Neural progenitor cell (in vitro differentiated cells): Measurements from ENCODE around the gene MTHFD2L. TPM values are rescaled to one million over a fixed set of nuclear protein-coding genes. Genes with fewer than 3 reads are reported as not detected.

Experiments
- DNase-seq: peaks from one replicate; pipeline ENCODE4 v3.0.0-alpha.2; 2016; ENCODE audit warnings: low spot score
- H2AFZ ChIP-seq: fragments of 200-600 bp; sonication (generic); replicated peaks from 2 replicates; pipeline ENCODE4 v1.6.1; 2016; ENCODE audit warnings: antibody characterized with exemption
- H3F3A ChIP-seq: fragments of 200-600 bp; sonication (generic); 2 replicates; pipeline ENCODE4 v1.6.1; 2016; ENCODE audit warnings: antibody characterized with exemption, low read depth
- H3K27ac ChIP-seq: fragments of 200-600 bp; sonication (generic); 2 replicates; pipeline ENCODE4 v1.5.1; 2016; ENCODE audit warnings: mild to moderate bottlenecking
- H3K27me3 ChIP-seq: fragments of 200-600 bp; sonication (generic); 2 replicates; pipeline ENCODE4 v1.6.1; 2016; ENCODE audit warnings: mild to moderate bottlenecking, moderate library complexity
- H3K36me3 ChIP-seq: fragments of 200-600 bp; sonication (generic); 2 replicates; pipeline ENCODE4 v1.5.1; 2016
- H3K4me1 ChIP-seq: fragments of 200-600 bp; sonication (generic); 2 replicates; pipeline ENCODE4 v1.6.1; 2016; ENCODE audit warnings: mixed run types
- H3K4me2 ChIP-seq: fragments of 200-600 bp; sonication (generic); 2 replicates; pipeline ENCODE4 v1.6.1; 2016
- H3K4me3 ChIP-seq: fragments of 200-600 bp; sonication (generic); 2 replicates; pipeline ENCODE4 v1.5.1; 2016
- H3K79me2 ChIP-seq: fragments of 200-600 bp; sonication (generic); 2 replicates; pipeline ENCODE4 v1.6.1; 2016; ENCODE audit warnings: low read depth
- H3K9ac ChIP-seq: fragments of 200-600 bp; sonication (generic); 2 replicates; pipeline ENCODE4 v1.6.1; 2016
- H3K9me3 ChIP-seq: fragments of 200-600 bp; sonication (generic); 2 replicates; pipeline ENCODE4 v1.5.1; 2016; ENCODE audit warnings: low read depth
- H4K20me1 ChIP-seq: fragments of 200-600 bp; sonication (generic); 2 replicates; pipeline ENCODE4 v1.6.1; 2016; ENCODE audit warnings: low read depth
- H3K27ac Mint-ChIP-seq: 3 replicates; pipeline ENCODE4 v1.8.0; 2021; ENCODE audit warnings: mixed read lengths
- H3K27me3 Mint-ChIP-seq: 2 replicates; pipeline ENCODE4 v1.8.0; 2022; ENCODE audit warnings: low read depth, mild to moderate bottlenecking, inconsistent platforms, moderate library complexity, mixed read lengths; ENCODE audit not compliant: insufficient read depth
- H3K36me3 Mint-ChIP-seq: 3 replicates; pipeline ENCODE4 v1.8.0; 2021; ENCODE audit warnings: mixed read lengths
- H3K4me1 Mint-ChIP-seq: 3 replicates; pipeline ENCODE4 v1.8.0; 2021; ENCODE audit warnings: mixed read lengths
- H3K4me3 Mint-ChIP-seq: 3 replicates; pipeline ENCODE4 v1.8.0; 2021; ENCODE audit warnings: mild to moderate bottlenecking, moderate library complexity, mixed read lengths
- H3K9me3 Mint-ChIP-seq: 3 replicates; pipeline ENCODE4 v1.8.0; 2020; ENCODE audit warnings: mixed read lengths
- CTCF ChIP-seq: fragments of 200-600 bp; sonication (generic); IDR thresholded peaks from 2 replicates; pipeline ENCODE4 v1.5.1; 2017; ENCODE audit warnings: antibody characterized with exemption, mild to moderate bottlenecking
- EZH2 ChIP-seq: fragments of 200-600 bp; sonication (generic); IDR thresholded peaks from 2 replicates; pipeline ENCODE4 v1.6.1; 2017; ENCODE audit warnings: antibody characterized with exemption, mild to moderate bottlenecking, moderate library complexity
- EZH2phosphoT487 ChIP-seq: fragments of 200-600 bp; sonication (generic); IDR thresholded peaks from 2 replicates; pipeline ENCODE4 v1.6.1; 2017; ENCODE audit warnings: antibody characterized with exemption
- total RNA-seq: library from RNA; depleted of rRNA; stranded (reverse); fragments of >200 nt; gene quantifications from 2 replicates; pipeline ENCODE4 v1.2.3, GENCODE V29; 2015; ENCODE audit warnings: low replicate concordance

Gene MTHFD2L
- total RNA-seq, 1 donor from 2014 or later, result 22.1 TPM

- peaks cover 18% of the 10 kb centered on the region for H3K9me3 Mint-ChIP-seq
- Histone ChIP-seq H3K9ac (no peak overlapping the region), H2AFZ (no peak overlapping the region)
Measured at GRCh38 chr4:74252933-74253332, 95.0 kb downstream of the MTHFD2L start.

GRCh38 chr4:74254386-74254785 lies 96.5 kb downstream of the MTHFD2L start:
- Histone ChIP-seq H3K79me2 (no peaks in the 10 kb centered on the region), H3K4me3 (no peak overlapping the region), H3K9me3 (no peaks in the 10 kb centered on the region), H3K27me3 (no peaks in the 10 kb centered on the region), H3K27ac (no peak overlapping the region), H3K4me1 (no peaks in the 10 kb centered on the region), H3K9ac (no peak overlapping the region), H3F3A (no peaks in the 10 kb centered on the region), H4K20me1 (no peaks in the 10 kb centered on the region), H2AFZ (no peak overlapping the region), H3K4me2 (no peak overlapping the region), H3K36me3 (no peaks in the 10 kb centered on the region)
- TF ChIP-seq CTCF (no peak), EZH2phosphoT487 (no peak), EZH2 (no peak)
- peaks cover 7% of the 10 kb centered on the region for H3K36me3 Mint-ChIP-seq
- H3K9me3 Mint-ChIP-seq, result peaks cover 18% of the 10 kb centered on the region
- no peak overlapping the region for H3K27ac Mint-ChIP-seq
- no peak for DNase-seq
- no peaks in the 10 kb centered on the region for H3K27me3 Mint-ChIP-seq
- no peaks in the 10 kb centered on the region for H3K4me1 Mint-ChIP-seq
- no peak overlapping the region for H3K4me3 Mint-ChIP-seq

More at GRCh38 chr4:74252933-74253332, 95.0 kb downstream of the MTHFD2L start:
- Histone ChIP-seq H4K20me1 (no peaks in the 10 kb centered on the region), H3K27ac (no peak overlapping the region), H3K4me2 (no peak overlapping the region), H3F3A (no peaks in the 10 kb centered on the region), H3K27me3 (no peaks in the 10 kb centered on the region), H3K4me3 (no peak overlapping the region), H3K36me3 (no peaks in the 10 kb centered on the region), H3K4me1 (no peaks in the 10 kb centered on the region), H3K79me2 (no peaks in the 10 kb centered on the region), H3K9me3 (no peaks in the 10 kb centered on the region)
- TF ChIP-seq EZH2, result no peak
- no peak for TF ChIP-seq CTCF
- TF ChIP-seq EZH2phosphoT487, result no peak
- DNase-seq, result no peak
- Mint-ChIP-seq H3K27me3 (no peaks in the 10 kb centered on the region), H3K27ac (no peak overlapping the region), H3K36me3 (peaks cover 7% of the 10 kb centered on the region), H3K4me3 (no peak overlapping the region), H3K4me1 (no peaks in the 10 kb centered on the region)

- H3K4me3 ChIP-seq, result no peak overlapping the region
- no peaks in the 10 kb centered on the region for H3K79me2 ChIP-seq
- H3K9me3 ChIP-seq, result no peaks in the 10 kb centered on the region
- H3F3A ChIP-seq, result no peaks in the 10 kb centered on the region
- H3K36me3 Mint-ChIP-seq, result peaks cover 7% of the 10 kb centered on the region
- no peak overlapping the region for H3K4me2 ChIP-seq
- TF ChIP-seq CTCF (no peak), EZH2 (no peak), EZH2phosphoT487 (no peak)
- H2AFZ ChIP-seq, result no peak overlapping the region
- H3K9me3 Mint-ChIP-seq, result peaks cover 16% of the 10 kb centered on the region
- no peaks in the 10 kb centered on the region for H3K27me3 ChIP-seq
- no peaks in the 10 kb centered on the region for H3K4me1 ChIP-seq
- no peak overlapping the region for H3K4me3 Mint-ChIP-seq
- no peaks in the 10 kb centered on the region for H3K36me3 ChIP-seq
- H3K4me1 Mint-ChIP-seq, result no peaks in the 10 kb centered on the region
- H3K27me3 Mint-ChIP-seq, result no peaks in the 10 kb centered on the region
- no peak overlapping the region for H3K9ac ChIP-seq
- H3K27ac ChIP-seq, result no peak overlapping the region
- no peaks in the 10 kb centered on the region for H4K20me1 ChIP-seq
- H3K27ac Mint-ChIP-seq, result no peak overlapping the region
- no peak for DNase-seq
Measured at GRCh38 chr4:74255096-74255495, 97.2 kb downstream of the MTHFD2L start.
